NCI-H2227 (cell line): ENCODE results near the gene SEC24A.
"Not testable (repeated sequence)": the region's sequence is repeated elsewhere in the genome, so short reads cannot be mapped to it uniquely, and the experiment has no call there.

ENCODE experiments used
- DNase-seq: peaks from one replicate; lab custom pipeline; 2025; ENCODE audit not compliant: unreplicated experiment; lab: John Stamatoyannopoulos, UW

SEC24A gene

GRCh38 chr5:134649163-134649835 is 714 bp downstream of the SEC24A start:
- DNase-seq, result no peak

- not testable (repeated sequence) for DNase-seq
Measured at GRCh38 chr5:134650660-134651059, 2.1 kb downstream of the SEC24A start.

- DNase-seq, result no peak
Measured at GRCh38 chr5:134651531-134651930, 2.9 kb downstream of the SEC24A start.

GRCh38 chr5:134656690-134657089 is 8.1 kb downstream of the SEC24A start:
- no peak for DNase-seq

GRCh38 chr5:134659456-134659855 is 10.9 kb downstream of the SEC24A start:
- no peak for DNase-seq

GRCh38 chr5:134659922-134660321 is 11.3 kb downstream of the SEC24A start:
- no peak for DNase-seq

- DNase-seq, result no peak
Measured at GRCh38 chr5:134662971-134663370, 14.4 kb downstream of the SEC24A start.

GRCh38 chr5:134664448-134664847 is 15.9 kb downstream of the SEC24A start:
- DNase-seq, result no peak

- not testable (repeated sequence) for DNase-seq
Measured at GRCh38 chr5:134673546-134673945, 25.0 kb downstream of the SEC24A start.

- not testable (repeated sequence) for DNase-seq
Measured at GRCh38 chr5:134677357-134677756, 28.8 kb downstream of the SEC24A start.

GRCh38 chr5:134690144-134690543 is 41.6 kb downstream of the SEC24A start:
- DNase-seq, result not testable (repeated sequence)

GRCh38 chr5:134692722-134693121 is 44.1 kb downstream of the SEC24A start:
- DNase-seq, result no peak

- no peak for DNase-seq
Measured at GRCh38 chr5:134708301-134708700, 59.7 kb downstream of the SEC24A start.

- DNase-seq, result no peak
Measured at GRCh38 chr5:134714120-134714519, 65.5 kb downstream of the SEC24A start.

GRCh38 chr5:134714541-134714940 is 66.0 kb downstream of the SEC24A start:
- DNase-seq, result no peak

- DNase-seq, result not testable (repeated sequence)
Measured at GRCh38 chr5:134715466-134715865, 66.9 kb downstream of the SEC24A start.

GRCh38 chr5:134724872-134725271 is 76.3 kb downstream of the SEC24A start:
- DNase-seq, result no peak

- no peak for DNase-seq
Measured at GRCh38 chr5:134732819-134733218, 84.2 kb downstream of the SEC24A start.

GRCh38 chr5:134735243-134735642 is 86.7 kb downstream of the SEC24A start:
- DNase-seq, result no peak

GRCh38 chr5:134736173-134736812 is 87.7 kb downstream of the SEC24A start:
- no peak for DNase-seq

- peak; percentile 97 for DNase-seq
Measured at GRCh38 chr5:134738133-134738962, 89.8 kb downstream of the SEC24A start, which contains the start of gene CAMLG. Gene CAMLG, plus strand, starts transcription at chr5:134738548. Its CDS starts 73 bp downstream, at chr5:134738621.
